H1 (cell line): ENCODE results near the gene HSPA1A. TPM values are rescaled to one million over a fixed set of nuclear protein-coding genes. Genes with fewer than 3 reads are reported as not detected.

Experiments used
- E2F6 ChIP-seq: IDR thresholded peaks from 2 replicates; pipeline ENCODE4 v1.6.1; 2012; ENCODE audit warnings: inconsistent platforms
- polyA plus RNA-seq, 7 experiments: library from polyadenylated mRNA; depleted of rRNA in 3 of 7; stranded (reverse) in 5 of 7; unstranded in 2 of 7; fragments of >200 nt in 5 of 7; fragments of 200-250 nt in 2 of 7; gene quantifications; 1 replicate in 5 of 7; 2 replicates in 1 of 7; 4 replicates in 1 of 7; pipeline versions ENCODE4 v1.2.1 to v1.2.3, GENCODE V29; 2011 to 2013; ENCODE audit warnings: missing spikeins in 2 of 7, mixed read lengths in 2 of 7
- total RNA-seq: library from RNA; stranded (reverse); fragmentation: NEBNext Ultra II Directional; extraction: Animal tissue kit (Norgen Biotek cat#: 25700); gene quantifications from 2 replicates; pipeline ENCODE4 v1.2.1, GENCODE V29; 2021

The HSPA1A gene
- total and polyA plus RNA-seq, 2 of the 8 experiments (the other 6 are each of a cell fraction or from before 2014, with no cell fraction given) = 40.7 to 54.0 TPM

- no peak for TF ChIP-seq E2F6
These were observed 36.1 kb downstream of the HSPA1A start (continued) for GRCh38 chr6:31851485-31851832.
